Measurements from ENCODE around the gene STC2. TPM values are rescaled to one million over a fixed set of nuclear protein-coding genes. Genes with fewer than 3 reads are reported as not detected.

STC2 gene
- total RNA-seq, 1 experiment from 2014 or later: 57.0 TPM

- TF ChIP-seq NR2C2 (CRISPR knock-in tag; IDR thresholded peaks at IDR 0.05) (no peak), ZSCAN18 (CRISPR knock-in tag; IDR thresholded peaks at IDR 0.05) (no peak), ZNF121 (CRISPR knock-in tag; IDR thresholded peaks at IDR 0.05) (no peak), E2F5 (CRISPR knock-in tag; IDR thresholded peaks at IDR 0.05) (no peak), ATF3 (CRISPR knock-in tag; conservative IDR thresholded peaks at IDR 0.05) (no peak)
Observed at GRCh38 chr5:173319646-173320045, 8.6 kb downstream of the STC2 start (continued).

GRCh38 chr5:173318881-173319620, 9.2 kb downstream of the STC2 start:
- TF ChIP-seq, protein P1, sequence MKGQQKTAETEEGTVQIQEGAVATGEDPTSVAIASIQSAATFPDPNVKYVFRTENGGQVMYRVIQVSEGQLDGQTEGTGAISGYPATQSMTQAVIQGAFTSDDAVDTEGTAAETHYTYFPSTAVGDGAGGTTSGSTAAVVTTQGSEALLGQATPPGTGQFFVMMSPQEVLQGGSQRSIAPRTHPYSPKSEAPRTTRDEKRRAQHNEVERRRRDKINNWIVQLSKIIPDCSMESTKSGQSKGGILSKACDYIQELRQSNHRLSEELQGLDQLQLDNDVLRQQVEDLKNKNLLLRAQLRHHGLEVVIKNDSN (CRISPR knock-in tag; IDR thresholded peaks at IDR 0.05): no peak
- no peak for TF ChIP-seq NFE2L1 (CRISPR knock-in tag; IDR thresholded peaks at IDR 0.05)
- TF ChIP-seq MXD4 (CRISPR knock-in tag; IDR thresholded peaks at IDR 0.05; ENCODE audit: borderline replicate concordance): no peak
- TF ChIP-seq, protein P2, sequence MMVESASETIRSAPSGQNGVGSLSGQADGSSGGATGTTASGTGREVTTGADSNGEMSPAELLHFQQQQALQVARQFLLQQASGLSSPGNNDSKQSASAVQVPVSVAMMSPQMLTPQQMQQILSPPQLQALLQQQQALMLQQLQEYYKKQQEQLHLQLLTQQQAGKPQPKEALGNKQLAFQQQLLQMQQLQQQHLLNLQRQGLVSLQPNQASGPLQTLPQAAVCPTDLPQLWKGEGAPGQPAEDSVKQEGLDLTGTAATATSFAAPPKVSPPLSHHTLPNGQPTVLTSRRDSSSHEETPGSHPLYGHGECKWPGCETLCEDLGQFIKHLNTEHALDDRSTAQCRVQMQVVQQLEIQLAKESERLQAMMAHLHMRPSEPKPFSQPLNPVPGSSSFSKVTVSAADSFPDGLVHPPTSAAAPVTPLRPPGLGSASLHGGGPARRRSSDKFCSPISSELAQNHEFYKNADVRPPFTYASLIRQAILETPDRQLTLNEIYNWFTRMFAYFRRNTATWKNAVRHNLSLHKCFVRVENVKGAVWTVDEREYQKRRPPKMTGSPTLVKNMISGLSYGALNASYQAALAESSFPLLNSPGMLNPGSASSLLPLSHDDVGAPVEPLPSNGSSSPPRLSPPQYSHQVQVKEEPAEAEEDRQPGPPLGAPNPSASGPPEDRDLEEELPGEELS (CRISPR knock-in tag; IDR thresholded peaks at IDR 0.05): no peak
- TF ChIP-seq FOXJ3 (CRISPR knock-in tag; IDR thresholded peaks at IDR 0.05; ENCODE audit: borderline replicate concordance): no peak
- TF ChIP-seq, protein P3, sequence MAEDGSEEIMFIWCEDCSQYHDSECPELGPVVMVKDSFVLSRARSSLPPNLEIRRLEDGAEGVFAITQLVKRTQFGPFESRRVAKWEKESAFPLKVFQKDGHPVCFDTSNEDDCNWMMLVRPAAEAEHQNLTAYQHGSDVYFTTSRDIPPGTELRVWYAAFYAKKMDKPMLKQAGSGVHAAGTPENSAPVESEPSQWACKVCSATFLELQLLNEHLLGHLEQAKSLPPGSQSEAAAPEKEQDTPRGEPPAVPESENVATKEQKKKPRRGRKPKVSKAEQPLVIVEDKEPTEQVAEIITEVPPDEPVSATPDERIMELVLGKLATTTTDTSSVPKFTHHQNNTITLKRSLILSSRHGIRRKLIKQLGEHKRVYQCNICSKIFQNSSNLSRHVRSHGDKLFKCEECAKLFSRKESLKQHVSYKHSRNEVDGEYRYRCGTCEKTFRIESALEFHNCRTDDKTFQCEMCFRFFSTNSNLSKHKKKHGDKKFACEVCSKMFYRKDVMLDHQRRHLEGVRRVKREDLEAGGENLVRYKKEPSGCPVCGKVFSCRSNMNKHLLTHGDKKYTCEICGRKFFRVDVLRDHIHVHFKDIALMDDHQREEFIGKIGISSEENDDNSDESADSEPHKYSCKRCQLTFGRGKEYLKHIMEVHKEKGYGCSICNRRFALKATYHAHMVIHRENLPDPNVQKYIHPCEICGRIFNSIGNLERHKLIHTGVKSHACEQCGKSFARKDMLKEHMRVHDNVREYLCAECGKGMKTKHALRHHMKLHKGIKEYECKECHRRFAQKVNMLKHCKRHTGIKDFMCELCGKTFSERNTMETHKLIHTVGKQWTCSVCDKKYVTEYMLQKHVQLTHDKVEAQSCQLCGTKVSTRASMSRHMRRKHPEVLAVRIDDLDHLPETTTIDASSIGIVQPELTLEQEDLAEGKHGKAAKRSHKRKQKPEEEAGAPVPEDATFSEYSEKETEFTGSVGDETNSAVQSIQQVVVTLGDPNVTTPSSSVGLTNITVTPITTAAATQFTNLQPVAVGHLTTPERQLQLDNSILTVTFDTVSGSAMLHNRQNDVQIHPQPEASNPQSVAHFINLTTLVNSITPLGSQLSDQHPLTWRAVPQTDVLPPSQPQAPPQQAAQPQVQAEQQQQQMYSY (CRISPR knock-in tag; IDR thresholded peaks at IDR 0.05): no peak
- TF ChIP-seq RORB (CRISPR knock-in tag; IDR thresholded peaks at IDR 0.05): no peak
- TF ChIP-seq ZNF263 (CRISPR knock-in tag; IDR thresholded peaks at IDR 0.05; ENCODE audit: low read depth): no peak
- Mint-ChIP-seq H3K36me3 (peaks cover 73% of the 10 kb centered on the region), H3K27me3 (ENCODE audit: low read depth) (no peaks in the 10 kb centered on the region), H3K4me3 (no peak overlapping the region), H3K9me3 (no peaks in the 10 kb centered on the region), H3K27ac (no peak overlapping the region), H3K4me1 (peaks cover 33% of the 10 kb centered on the region)
- ChIA-PET CTCF (interaction anchor here (1.1 to 2.5 kb wide), 3 partner anchors 15 to 263 kb away, joined by 3 to 10 read pairs (median 9); no protein-coding TSS in a partner anchor), POLR2A (interaction anchor here (0.5 to 1.1 kb wide), 2 partner anchors 9 kb away, joined by 3 to 9 read pairs; partner anchors contain the start of gene STC2)
- DNase-seq (ENCODE audit: low spot score) (no peak), ATAC-seq (no peak)

DNA sequence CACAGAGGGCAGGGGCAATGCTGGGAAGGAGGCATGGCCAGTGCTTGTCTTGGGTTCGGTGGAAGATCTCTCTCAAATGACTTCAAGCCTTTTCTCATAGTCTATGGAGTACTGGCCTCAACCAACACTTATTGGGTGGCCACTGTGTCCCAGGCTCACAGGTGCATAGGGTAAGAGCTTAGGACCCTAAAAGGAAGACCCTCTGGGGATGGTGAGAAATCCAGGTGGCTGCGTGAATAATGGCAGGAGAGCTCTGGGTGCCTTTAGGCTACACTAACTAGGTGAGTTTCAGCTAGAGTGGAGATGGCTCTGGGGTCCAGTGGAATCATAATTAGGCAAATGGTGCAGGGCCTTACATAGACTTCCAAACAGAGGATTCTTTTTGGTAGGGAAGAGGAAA, 9.9 kb downstream of the STC2 start:
- no peak for DNase-seq (ENCODE audit: low spot score)
- ChIA-PET CTCF (interaction anchor here (1.1 kb wide), 1 partner anchor 264 kb away, joined by 3 read pairs; no protein-coding TSS in a partner anchor), POLR2A (interaction anchor here (1.1 kb wide), 1 partner anchor 10 kb away, joined by 9 read pairs; the partner anchor contains the start of gene STC2)
- no peaks in the 10 kb centered on the region for H3K27me3 Mint-ChIP-seq (ENCODE audit: low read depth)
- no peak for ATAC-seq
- no peaks in the 10 kb centered on the region for H3K9me3 Mint-ChIP-seq
- peaks cover 30% of the 10 kb centered on the region for H3K4me1 Mint-ChIP-seq
- peaks cover 66% of the 10 kb centered on the region for H3K36me3 Mint-ChIP-seq
- H3K27ac Mint-ChIP-seq: no peak overlapping the region
- H3K4me3 Mint-ChIP-seq: no peak overlapping the region
- TF ChIP-seq NR1H2 (CRISPR knock-in tag; IDR thresholded peaks at IDR 0.05): no peak
- no peak for TF ChIP-seq EMX1 (CRISPR knock-in tag; IDR thresholded peaks at IDR 0.05)
- TF ChIP-seq ESRRA (CRISPR knock-in tag; IDR thresholded peaks at IDR 0.05; ENCODE audit: borderline replicate concordance): no peak
- TF ChIP-seq, protein P4, sequence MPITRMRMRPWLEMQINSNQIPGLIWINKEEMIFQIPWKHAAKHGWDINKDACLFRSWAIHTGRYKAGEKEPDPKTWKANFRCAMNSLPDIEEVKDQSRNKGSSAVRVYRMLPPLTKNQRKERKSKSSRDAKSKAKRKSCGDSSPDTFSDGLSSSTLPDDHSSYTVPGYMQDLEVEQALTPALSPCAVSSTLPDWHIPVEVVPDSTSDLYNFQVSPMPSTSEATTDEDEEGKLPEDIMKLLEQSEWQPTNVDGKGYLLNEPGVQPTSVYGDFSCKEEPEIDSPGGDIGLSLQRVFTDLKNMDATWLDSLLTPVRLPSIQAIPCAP (CRISPR knock-in tag; IDR thresholded peaks at IDR 0.05): no peak
- TF ChIP-seq PRRX2 (CRISPR knock-in tag; IDR thresholded peaks at IDR 0.05): no peak
- TF ChIP-seq, protein P5, sequence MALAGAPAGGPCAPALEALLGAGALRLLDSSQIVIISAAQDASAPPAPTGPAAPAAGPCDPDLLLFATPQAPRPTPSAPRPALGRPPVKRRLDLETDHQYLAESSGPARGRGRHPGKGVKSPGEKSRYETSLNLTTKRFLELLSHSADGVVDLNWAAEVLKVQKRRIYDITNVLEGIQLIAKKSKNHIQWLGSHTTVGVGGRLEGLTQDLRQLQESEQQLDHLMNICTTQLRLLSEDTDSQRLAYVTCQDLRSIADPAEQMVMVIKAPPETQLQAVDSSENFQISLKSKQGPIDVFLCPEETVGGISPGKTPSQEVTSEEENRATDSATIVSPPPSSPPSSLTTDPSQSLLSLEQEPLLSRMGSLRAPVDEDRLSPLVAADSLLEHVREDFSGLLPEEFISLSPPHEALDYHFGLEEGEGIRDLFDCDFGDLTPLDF (CRISPR knock-in tag; IDR thresholded peaks at IDR 0.05): no peak
- TF ChIP-seq, protein P6, sequence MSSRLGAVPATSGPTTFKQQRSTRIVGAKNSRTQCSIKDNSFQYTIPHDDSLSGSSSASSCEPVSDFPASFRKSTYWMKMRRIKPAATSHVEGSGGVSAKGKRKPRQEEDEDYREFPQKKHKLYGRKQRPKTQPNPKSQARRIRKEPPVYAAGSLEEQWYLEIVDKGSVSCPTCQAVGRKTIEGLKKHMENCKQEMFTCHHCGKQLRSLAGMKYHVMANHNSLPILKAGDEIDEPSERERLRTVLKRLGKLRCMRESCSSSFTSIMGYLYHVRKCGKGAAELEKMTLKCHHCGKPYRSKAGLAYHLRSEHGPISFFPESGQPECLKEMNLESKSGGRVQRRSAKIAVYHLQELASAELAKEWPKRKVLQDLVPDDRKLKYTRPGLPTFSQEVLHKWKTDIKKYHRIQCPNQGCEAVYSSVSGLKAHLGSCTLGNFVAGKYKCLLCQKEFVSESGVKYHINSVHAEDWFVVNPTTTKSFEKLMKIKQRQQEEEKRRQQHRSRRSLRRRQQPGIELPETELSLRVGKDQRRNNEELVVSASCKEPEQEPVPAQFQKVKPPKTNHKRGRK (CRISPR knock-in tag; IDR thresholded peaks at IDR 0.05; ENCODE audit: borderline replicate concordance): no peak

All from WTC11 (cell line).